Measurements from ENCODE around the gene FGF11.

The FGF11 gene

GRCh38 chr17:7409716-7410115 is 29.6 kb upstream of the FGF11 start:
- H3K27ac ChIP-seq: no peak overlapping the region
- no peaks in the 10 kb centered on the region for H3K9me3 ChIP-seq
- H3K4me1 ChIP-seq (ENCODE audit: control insufficient read depth in 1 of 2, insufficient read depth in 1 of 2, low read depth in 1 of 2, low read length in 1 of 2): peaks cover 4 to 8% of the 10 kb centered on the region in 2 experiments
- peaks cover 68% of the 10 kb centered on the region for H3K27me3 ChIP-seq
- no peak for TF ChIP-seq CTCF (IDR thresholded peaks at IDR 0.05)
- H3K36me3 ChIP-seq: no peaks in the 10 kb centered on the region
- H3K4me3 ChIP-seq (ENCODE audit: low read depth in 1 of 2, low read length in 1 of 2): no peak overlapping the region

- Histone ChIP-seq H3K4me3 (ENCODE audit: low read depth in 1 of 2, low read length in 1 of 2) (no peak overlapping the region), H3K27ac (no peak overlapping the region), H3K36me3 (no peaks in the 10 kb centered on the region), H3K4me1 (ENCODE audit: control insufficient read depth in 1 of 2, insufficient read depth in 1 of 2, low read depth in 1 of 2, low read length in 1 of 2) (no peaks in the 10 kb centered on the region), H3K27me3 (peaks cover 57% of the 10 kb centered on the region), H3K9me3 (no peaks in the 10 kb centered on the region)
- TF ChIP-seq CTCF (IDR thresholded peaks at IDR 0.05): no peak
These were observed 28.5 kb upstream of the FGF11 start for GRCh38 chr17:7410634-7411426.

- no peaks in the 10 kb centered on the region for H3K9me3 ChIP-seq
- TF ChIP-seq CTCF (IDR thresholded peaks at IDR 0.05): no peak
- no peak overlapping the region for H3K4me3 ChIP-seq (ENCODE audit: low read depth in 1 of 2, low read length in 1 of 2)
- H3K27ac ChIP-seq: no peak overlapping the region
- H3K27me3 ChIP-seq: peaks cover 51% of the 10 kb centered on the region
- H3K36me3 ChIP-seq: no peaks in the 10 kb centered on the region
- H3K4me1 ChIP-seq (ENCODE audit: control insufficient read depth in 1 of 2, insufficient read depth in 1 of 2, low read depth in 1 of 2, low read length in 1 of 2): no peaks in the 10 kb centered on the region
These were observed 27.9 kb upstream of the FGF11 start for GRCh38 chr17:7411427-7411750.

GRCh38 chr17:7413346-7413985 is 25.8 kb upstream of the FGF11 start:
- no peak for TF ChIP-seq CTCF (IDR thresholded peaks at IDR 0.05)
- Histone ChIP-seq H3K4me3 (ENCODE audit: low read depth in 1 of 2, low read length in 1 of 2) (no peak overlapping the region), H3K9me3 (no peaks in the 10 kb centered on the region), H3K27me3 (peaks cover 30% of the 10 kb centered on the region), H3K36me3 (no peaks in the 10 kb centered on the region), H3K27ac (no peak overlapping the region), H3K4me1 (ENCODE audit: control insufficient read depth in 1 of 2, insufficient read depth in 1 of 2, low read depth in 1 of 2, low read length in 1 of 2) (no peaks in the 10 kb centered on the region)

- Histone ChIP-seq H3K9me3 (no peaks in the 10 kb centered on the region), H3K4me3 (ENCODE audit: low read depth in 1 of 2, low read length in 1 of 2) (no peak overlapping the region), H3K4me1 (ENCODE audit: control insufficient read depth in 1 of 2, insufficient read depth in 1 of 2, low read depth in 1 of 2, low read length in 1 of 2) (no peaks in the 10 kb centered on the region), H3K36me3 (no peaks in the 10 kb centered on the region), H3K27ac (no peak overlapping the region), H3K27me3 (peaks cover 17% of the 10 kb centered on the region)
- no peak for TF ChIP-seq CTCF (IDR thresholded peaks at IDR 0.05)
These were observed 24.5 kb upstream of the FGF11 start for GRCh38 chr17:7414837-7415236.
